ENCODE data around the gene FAM20B.
"Not testable (repeated sequence)": the region's sequence is repeated elsewhere in the genome, so short reads cannot be mapped to it uniquely, and the experiment has no call there.

FAM20B gene, protein sequence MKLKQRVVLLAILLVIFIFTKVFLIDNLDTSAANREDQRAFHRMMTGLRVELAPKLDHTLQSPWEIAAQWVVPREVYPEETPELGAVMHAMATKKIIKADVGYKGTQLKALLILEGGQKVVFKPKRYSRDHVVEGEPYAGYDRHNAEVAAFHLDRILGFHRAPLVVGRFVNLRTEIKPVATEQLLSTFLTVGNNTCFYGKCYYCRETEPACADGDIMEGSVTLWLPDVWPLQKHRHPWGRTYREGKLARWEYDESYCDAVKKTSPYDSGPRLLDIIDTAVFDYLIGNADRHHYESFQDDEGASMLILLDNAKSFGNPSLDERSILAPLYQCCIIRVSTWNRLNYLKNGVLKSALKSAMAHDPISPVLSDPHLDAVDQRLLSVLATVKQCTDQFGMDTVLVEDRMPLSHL

DNA sequence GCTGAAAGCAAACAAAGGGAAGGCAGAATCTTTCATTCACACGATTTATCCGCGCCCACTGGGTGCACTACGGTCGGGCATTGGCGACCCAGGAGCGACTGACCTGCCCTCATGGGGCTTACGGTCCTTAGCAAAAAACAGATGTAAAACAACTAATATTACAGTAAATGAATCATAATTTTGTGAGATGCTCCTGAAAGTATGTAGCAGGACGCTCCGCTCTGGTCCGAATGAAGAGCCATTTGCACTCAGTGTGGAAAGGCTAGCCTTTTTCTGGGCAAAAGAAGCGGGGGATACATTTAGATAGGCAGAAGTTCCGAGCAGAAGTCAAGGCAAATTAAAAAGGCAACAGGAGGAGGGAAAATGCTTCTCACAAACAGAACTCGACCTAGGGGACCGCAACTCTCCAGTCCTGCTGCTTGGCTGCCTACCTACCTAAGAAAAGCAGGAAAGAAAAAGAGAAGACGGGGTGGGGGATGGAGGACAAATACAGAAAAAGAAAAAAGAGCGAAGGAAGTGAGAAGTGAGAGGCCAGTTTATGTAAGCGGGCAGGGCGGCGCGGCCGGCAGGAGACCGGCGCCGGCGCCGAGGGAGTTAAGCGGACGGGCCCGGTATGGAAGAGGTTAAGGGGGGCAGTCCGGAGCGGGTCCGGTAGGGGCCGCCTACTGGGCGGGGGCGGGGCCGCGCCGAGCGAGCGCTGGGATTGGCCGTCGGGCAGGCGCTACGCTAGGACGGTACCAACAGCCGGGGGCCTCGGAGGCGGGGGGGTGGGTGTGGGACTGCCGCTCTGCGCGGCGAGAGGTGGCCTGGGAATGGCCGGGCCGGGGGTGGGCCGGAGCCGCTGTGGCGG, at the start of gene FAM20B:
FAM20B (plus strand) TSS at position 770 of the 850 bp plus-strand sequence. CDS start 17,954 bp downstream, outside the sequence.
- peak; percentile 91 for DNase-seq

GRCh38 chr1:178976541-178976940, 49.2 kb upstream of the FAM20B start:
- no peak for DNase-seq

DNA sequence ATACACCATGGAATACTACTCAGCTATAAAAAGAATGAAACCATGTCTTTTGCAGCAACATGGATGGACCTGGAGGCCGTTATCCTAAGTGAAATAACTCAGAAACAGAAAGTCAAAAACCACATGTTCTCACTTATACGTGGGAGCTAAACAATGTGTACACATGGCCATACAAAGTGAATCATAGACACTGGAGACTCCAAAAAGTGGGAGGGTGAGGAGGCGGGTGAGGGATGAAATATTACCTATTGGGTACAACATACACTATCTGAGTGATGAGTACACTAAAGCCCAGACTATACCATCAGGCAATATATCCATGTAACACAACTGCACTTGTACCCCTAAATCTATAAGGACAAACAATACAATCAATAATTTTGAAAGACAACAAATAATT, 39.5 kb upstream of the FAM20B start:
- no peak for DNase-seq

- DNase-seq = not testable (repeated sequence)
Measured at GRCh38 chr1:178988198-178988597, 37.5 kb upstream of the FAM20B start.

- no peak for DNase-seq
Measured at GRCh38 chr1:178993559-178993958, 32.1 kb upstream of the FAM20B start.

DNA sequence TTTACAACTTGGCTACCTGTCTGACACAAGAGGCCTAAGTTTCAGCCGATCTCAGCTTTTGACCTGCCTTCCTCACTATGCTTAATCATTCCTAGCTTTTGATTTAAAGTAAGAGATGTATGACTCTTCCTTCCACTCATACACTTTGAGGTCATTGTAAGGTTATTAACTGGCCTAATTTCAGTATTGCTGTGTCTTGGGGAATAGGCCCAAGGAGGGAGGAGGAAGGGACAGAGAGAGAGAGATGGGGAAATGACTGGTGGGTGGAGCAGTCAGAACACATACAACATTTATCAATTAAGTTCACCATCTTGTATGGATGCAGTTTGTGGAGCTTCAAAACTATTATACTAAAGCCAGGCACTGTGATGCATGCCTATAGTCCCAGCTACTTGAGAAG, 28.3 kb upstream of the FAM20B start:
- no peak for DNase-seq

DNA sequence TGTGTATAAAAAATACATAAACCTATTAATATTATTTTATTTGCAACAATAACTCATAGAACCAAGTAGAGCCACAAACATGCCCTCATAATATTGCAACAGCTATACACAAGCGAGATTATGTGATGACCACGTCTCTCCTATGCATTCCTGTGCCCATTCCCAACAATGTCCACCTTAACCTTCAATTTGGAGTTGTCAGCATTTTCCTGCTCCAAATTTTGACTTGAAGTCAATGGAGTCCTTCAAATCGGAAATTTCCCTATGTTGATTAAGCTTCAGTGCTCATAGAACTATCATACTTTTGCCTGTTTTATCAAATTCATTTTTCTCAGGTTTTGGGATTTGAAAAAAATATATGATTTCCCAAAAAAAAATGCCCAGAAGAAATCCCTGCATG, 27.4 kb upstream of the FAM20B start:
- no peak for DNase-seq

GRCh38 chr1:178999061-178999460, 26.6 kb upstream of the FAM20B start:
- no peak for DNase-seq

DNA sequence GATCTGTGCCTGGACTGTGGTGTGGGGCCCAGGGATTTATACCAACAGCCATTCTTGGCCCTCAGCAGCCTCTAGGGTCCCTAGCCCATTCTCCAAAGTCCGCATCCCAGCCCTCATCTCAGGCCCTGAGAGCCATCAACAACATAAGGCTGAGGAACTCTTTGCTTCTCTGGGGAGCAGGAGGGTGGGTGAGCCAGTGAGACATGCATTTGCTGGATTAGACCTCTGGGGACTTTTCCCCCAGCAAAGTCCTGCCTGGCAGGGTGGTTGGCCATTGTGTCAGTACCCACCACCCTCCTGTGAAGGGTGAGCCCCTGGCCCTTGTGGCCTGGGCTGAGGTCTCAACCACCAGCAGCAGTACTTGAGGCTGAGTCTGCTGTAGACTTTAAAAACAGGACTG, 24.2 kb upstream of the FAM20B start:
- no peak for DNase-seq

DNA sequence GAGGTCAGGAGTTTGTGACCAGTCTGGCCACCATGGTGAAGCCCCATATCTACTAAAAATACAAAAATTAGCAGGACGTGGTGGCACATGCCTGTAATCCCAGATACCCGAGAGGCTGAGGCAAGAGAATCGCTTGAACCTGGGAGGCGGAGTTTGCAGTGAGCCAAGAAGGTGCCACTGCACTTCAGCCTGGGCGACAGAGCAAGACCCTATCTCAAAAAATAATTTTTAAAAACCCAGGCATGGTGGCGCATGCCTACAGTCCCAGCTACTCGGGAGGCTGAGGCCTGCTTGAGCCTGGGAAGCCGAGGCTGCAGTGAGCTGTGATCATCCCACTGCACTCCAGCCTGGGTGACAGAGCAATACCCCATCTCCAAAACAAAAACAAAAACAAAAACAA, 23.6 kb upstream of the FAM20B start:
- not testable (repeated sequence) for DNase-seq

GRCh38 chr1:179002552-179003345, 22.9 kb upstream of the FAM20B start:
- DNase-seq = peak; percentile 73

- DNase-seq = no peak
Measured at GRCh38 chr1:179003512-179004066, 22.1 kb upstream of the FAM20B start.

GRCh38 chr1:179007233-179007632, 18.5 kb upstream of the FAM20B start:
- no peak for DNase-seq

DNA sequence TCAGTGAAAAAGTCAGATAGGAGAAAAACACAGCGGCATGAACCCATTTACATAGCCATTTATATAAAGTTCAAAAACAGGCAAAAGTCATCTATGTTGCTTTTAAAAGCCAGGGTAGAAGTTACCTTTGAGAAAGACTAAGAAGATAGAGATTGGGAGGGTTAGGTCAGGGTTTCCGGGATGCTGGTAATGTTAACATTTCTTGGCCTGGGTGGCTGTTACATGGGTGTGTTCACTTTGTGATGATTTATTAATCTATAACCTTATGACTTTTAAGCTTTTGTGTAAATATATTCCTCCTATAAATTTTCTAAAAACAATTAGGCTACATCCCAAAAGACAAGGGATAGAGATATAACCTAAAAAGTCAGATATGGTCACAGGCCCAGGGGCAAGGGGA, 15.0 kb upstream of the FAM20B start:
- no peak for DNase-seq

GRCh38 chr1:179012038-179012437, 13.7 kb upstream of the FAM20B start:
- peak; percentile 38 for DNase-seq

DNA sequence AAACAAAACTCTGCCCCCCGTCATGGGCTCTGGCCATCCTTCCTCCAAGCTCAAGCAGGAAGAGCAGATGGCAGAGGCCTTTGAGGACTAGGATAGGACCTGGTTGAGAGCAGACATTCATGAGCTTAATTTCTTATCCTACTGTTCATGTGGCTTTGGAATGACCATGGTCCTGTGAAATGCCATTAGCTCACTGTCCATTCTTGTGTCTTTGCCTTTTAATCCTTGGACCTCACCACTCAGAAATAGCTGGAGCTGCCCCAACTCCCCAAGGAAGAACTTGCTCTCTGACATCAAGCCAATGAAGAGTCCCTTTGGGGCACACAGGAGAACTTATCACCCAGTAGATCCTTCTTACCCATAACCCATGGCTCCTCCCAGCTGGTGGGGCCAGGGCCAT, 11.6 kb upstream of the FAM20B start:
- no peak for DNase-seq

GRCh38 chr1:179015396-179015795, 10.3 kb upstream of the FAM20B start:
- DNase-seq = no peak

DNA sequence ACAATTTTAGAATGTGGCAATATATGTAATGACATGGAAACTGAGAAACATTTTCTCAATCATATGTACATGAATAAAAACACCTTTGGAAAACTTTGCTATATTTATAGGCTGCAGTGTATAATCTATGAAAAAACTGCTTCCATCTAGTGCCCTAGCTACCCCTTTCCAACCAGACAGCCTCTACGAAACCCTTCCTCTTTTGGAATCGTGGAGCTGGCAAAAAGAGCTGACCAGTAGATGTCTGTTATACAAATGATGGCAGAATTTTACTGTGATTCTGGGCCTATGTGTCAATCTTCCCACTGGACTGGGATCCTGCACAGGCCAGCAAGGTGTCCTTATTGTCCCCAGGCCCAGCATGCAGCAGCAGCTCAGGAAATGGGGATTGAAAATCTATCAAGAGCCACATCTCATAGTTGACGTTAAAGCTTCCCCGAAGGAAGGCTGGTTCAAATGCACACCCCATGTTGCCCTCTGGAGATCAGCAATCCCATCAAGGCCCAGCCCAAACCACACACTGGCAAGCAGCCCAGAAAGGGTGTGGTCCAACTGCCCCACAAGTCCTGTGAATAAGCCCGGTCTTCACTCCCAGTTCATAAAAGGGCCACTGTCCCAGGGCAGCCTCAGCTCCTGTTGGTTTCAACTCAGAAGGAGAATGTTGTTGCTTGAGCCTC, 8.8 kb upstream of the FAM20B start:
- DNase-seq = peak; percentile 80

DNA sequence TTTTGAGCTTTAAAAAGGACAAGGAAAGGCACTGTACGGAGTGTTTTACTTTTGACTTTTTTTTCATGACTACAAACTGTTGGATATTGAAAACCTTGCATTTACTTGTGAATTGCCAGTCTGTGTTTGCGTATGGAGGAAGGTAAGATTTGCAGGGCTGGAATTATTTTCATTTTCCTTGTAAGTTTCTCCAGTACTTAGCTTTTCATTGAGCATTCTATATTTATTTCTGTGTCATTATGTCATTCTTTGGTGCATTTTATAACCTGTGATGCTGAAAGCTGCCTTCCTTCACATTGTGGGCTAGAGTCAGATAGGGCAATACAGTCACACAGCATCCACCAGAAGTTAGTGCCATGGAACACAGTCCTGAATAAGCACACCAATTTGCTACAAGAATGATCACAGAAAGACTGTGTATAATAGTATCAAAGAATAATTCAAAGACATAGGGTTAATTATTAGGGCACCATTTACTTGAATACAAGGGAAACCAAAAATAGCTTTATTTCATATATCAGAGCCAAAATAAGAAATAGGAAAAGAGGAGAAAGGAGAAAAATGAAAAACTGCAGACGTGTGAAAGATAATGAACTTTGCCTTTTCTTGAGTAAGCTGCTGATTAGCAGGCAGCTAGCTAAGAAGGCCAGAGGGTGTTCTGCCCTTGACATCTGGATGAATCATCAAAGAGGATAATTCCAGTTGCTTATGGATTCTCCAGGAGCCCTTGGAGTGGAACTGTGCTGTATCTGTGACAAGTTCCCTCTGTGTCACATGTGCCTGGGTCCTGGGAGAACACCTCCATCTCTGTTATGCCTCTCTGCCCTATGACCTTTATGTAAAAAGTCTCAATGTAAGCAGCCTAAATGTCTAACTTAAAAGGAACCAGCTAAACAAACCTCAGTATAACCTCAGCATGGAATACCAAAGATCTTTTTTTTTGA, 8.0 kb upstream of the FAM20B start:
- DNase-seq = no peak

GRCh38 chr1:179021873-179022272, 3.8 kb upstream of the FAM20B start:
- no peak for DNase-seq

Data from fibroblast of upper back skin (primary cell).